ENCODE results near the gene CLCN5.
"Not testable (repeated sequence)": the region's sequence is repeated elsewhere in the genome, so short reads cannot be mapped to it uniquely, and the experiment has no call there.

The CLCN5 gene

DNA sequence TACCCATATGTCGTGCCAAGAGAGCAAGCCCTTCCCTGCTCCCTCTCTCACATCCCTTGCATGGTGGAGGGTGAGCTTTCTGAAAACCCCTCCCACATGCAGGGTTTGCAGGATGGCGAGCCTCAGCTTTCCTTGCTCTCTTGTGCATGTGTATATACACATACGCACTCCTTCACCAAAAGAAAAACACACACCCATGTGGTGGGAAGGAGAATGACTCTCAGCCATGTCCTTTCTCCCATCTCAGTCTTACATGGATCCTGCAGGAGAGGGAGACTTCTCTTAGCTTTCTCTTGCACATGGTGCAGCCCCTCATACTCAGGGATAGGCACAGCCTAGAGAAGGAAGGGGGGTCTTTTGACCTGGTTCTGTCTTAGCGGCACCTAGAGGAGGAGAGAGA is 81.1 kb downstream of the CLCN5 start:
- Histone ChIP-seq H3K9me3 (ENCODE audit: control insufficient read depth, low read length) (no peaks in the 10 kb centered on the region), H3K4me1 (ENCODE audit: control insufficient read depth, insufficient read depth, low read length) (no peaks in the 10 kb centered on the region), H3K9ac (ENCODE audit: low read length) (no peak overlapping the region), H3K4me3 (ENCODE audit: low read length) (no peak overlapping the region), H3K27me3 (ENCODE audit: control insufficient read depth, insufficient read depth, low read length) (no peaks in the 10 kb centered on the region), H3K36me3 (ENCODE audit: control insufficient read depth, insufficient read depth, low read length) (no peaks in the 10 kb centered on the region)

DNA sequence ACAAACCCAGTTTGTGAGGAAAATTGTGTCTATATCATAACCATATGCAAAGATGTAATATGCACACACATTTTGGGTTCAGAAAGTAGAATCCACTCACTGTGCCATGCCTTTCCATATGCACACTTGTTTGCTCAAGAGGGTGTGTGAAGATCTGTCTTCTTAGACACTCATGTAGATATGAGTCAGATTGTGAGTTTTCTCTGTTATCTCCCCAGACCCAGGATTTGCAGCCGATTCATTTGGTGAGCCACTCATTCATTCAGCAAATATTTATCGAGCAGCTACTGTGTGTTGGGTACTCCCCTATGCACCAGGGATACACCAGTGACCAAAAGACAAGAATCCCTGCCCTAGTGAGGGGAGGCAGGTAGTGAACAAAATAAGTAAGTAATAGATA is 81.5 kb downstream of the CLCN5 start:
- Histone ChIP-seq H3K4me3 (ENCODE audit: low read length) (no peak overlapping the region), H3K4me1 (ENCODE audit: control insufficient read depth, insufficient read depth, low read length) (no peaks in the 10 kb centered on the region), H3K9me3 (ENCODE audit: control insufficient read depth, low read length) (no peaks in the 10 kb centered on the region), H3K36me3 (ENCODE audit: control insufficient read depth, insufficient read depth, low read length) (no peaks in the 10 kb centered on the region), H3K27me3 (ENCODE audit: control insufficient read depth, insufficient read depth, low read length) (no peaks in the 10 kb centered on the region), H3K9ac (ENCODE audit: low read length) (no peak overlapping the region)

DNA sequence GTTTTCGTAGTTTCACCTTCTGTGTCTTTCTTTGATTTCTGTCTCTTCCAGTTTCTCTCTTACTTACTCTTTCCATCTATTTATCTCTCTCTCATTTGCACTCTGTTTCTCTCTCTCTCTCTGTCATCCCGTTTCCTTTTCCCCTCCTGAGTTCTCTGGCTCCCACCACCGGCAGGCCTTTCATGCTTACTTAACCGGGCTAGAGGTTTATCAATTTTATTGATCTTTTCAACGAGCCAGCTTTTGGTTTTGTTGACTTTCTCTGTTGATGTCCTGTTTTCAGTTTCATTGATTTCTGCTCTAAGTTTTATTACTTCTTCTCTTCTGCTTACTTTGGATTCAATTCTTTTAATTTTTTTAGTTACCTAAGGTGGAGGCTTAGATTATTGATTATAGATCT is 103.2 kb downstream of the CLCN5 start:
- not testable (repeated sequence) for H3K27me3 ChIP-seq (ENCODE audit: control insufficient read depth, insufficient read depth, low read length); H3K9ac ChIP-seq (ENCODE audit: low read length); H3K4me1 ChIP-seq (ENCODE audit: control insufficient read depth, insufficient read depth, low read length); H3K9me3 ChIP-seq (ENCODE audit: control insufficient read depth, low read length); H3K36me3 ChIP-seq (ENCODE audit: control insufficient read depth, insufficient read depth, low read length); H3K4me3 ChIP-seq (ENCODE audit: low read length)

DNA sequence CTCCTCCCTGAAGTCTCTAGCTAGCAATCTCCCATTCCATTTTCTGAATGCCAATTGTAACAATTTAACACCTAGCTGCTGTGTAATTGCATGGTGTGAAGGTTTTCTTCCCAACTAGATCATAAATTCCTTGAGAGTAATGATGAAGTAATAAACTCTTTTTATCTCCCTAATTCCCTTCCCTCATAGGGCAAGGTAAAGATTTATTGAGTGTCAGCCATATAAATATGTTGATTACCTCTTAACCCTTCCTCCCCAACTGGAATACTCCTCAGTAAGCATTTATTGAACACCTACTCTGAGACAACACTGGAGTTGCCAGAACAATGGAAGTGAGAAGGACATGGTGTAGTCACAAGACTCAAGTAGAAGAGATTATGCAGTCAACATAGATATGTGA is 112.7 kb downstream of the CLCN5 start:
- H3K4me3 ChIP-seq (ENCODE audit: low read length), result no peak overlapping the region
- no peaks in the 10 kb centered on the region for H3K9me3 ChIP-seq (ENCODE audit: control insufficient read depth, low read length)
- H3K9ac ChIP-seq (ENCODE audit: low read length), result no peak overlapping the region
- H3K36me3 ChIP-seq (ENCODE audit: control insufficient read depth, insufficient read depth, low read length), result no peaks in the 10 kb centered on the region
- no peaks in the 10 kb centered on the region for H3K4me1 ChIP-seq (ENCODE audit: control insufficient read depth, insufficient read depth, low read length)
- H3K27me3 ChIP-seq (ENCODE audit: control insufficient read depth, insufficient read depth, low read length), result no peaks in the 10 kb centered on the region

DNA sequence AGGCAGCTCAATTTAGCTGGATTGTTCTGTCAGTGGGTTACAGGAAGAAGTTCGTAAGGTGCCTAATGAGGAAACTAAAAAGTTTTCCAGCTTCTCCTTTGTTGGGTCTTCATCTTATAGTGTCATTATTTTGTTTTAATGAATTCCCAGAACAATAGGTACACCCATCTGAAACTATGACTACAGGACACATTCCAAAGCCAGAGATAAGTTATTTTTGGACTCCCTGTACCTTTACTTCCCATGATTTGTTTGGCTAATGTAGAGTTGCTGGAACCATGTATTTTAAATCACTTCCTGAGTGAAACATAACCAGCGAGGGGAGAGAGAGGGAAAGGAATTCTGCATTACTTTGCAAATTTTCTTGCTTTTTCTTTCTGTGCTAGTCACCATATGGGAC is 114.0 kb downstream of the CLCN5 start:
- Histone ChIP-seq H3K4me1 (ENCODE audit: control insufficient read depth, insufficient read depth, low read length) (no peaks in the 10 kb centered on the region), H3K4me3 (ENCODE audit: low read length) (no peak overlapping the region), H3K27me3 (ENCODE audit: control insufficient read depth, insufficient read depth, low read length) (no peaks in the 10 kb centered on the region), H3K36me3 (ENCODE audit: control insufficient read depth, insufficient read depth, low read length) (no peaks in the 10 kb centered on the region), H3K9me3 (ENCODE audit: control insufficient read depth, low read length) (no peaks in the 10 kb centered on the region), H3K9ac (ENCODE audit: low read length) (no peak overlapping the region)

DNA sequence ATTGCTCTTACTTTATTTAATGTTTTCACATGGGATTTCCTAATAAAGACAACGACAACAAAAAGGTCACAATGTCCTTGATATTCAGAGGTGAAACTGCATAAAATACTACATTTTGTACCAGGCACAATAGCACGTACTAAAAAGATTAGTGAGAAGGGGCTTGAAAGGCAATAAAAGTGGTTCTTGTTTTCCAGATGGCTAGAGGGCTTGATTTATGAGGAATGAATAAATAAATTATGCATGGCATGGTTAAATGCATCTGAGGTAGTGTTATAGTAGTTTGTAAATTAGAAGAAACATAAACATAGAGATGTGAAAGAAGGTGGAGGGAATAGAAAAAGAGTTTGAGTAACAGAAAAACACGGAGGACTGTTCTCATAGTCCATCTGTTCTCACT is 123.4 kb downstream of the CLCN5 start:
- no peaks in the 10 kb centered on the region for H3K4me1 ChIP-seq (ENCODE audit: control insufficient read depth, insufficient read depth, low read length)
- no peak overlapping the region for H3K4me3 ChIP-seq (ENCODE audit: low read length)
- no peaks in the 10 kb centered on the region for H3K9me3 ChIP-seq (ENCODE audit: control insufficient read depth, low read length)
- H3K27me3 ChIP-seq (ENCODE audit: control insufficient read depth, insufficient read depth, low read length), result no peaks in the 10 kb centered on the region
- no peak overlapping the region for H3K9ac ChIP-seq (ENCODE audit: low read length)
- H3K36me3 ChIP-seq (ENCODE audit: control insufficient read depth, insufficient read depth, low read length), result no peaks in the 10 kb centered on the region

DNA sequence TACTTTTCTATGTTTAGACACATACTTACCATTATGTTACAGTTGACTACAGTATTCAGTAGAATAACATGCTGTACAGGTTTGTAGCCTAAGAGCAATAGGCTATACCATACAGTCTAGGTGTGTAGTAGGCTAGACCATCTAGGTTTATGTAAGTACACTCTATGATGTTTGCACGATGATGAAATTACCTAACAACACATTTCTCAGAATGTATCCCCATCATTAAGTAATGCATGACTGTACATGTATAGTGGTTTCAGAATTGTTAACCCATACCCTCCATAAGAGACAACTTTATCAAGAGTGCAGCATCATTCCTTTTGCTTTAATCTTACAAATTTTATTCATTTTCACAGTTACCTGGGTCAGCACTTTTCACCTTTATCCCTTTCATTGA is 126.8 kb downstream of the CLCN5 start:
- Histone ChIP-seq H3K4me1 (ENCODE audit: control insufficient read depth, insufficient read depth, low read length) (no peaks in the 10 kb centered on the region), H3K27me3 (ENCODE audit: control insufficient read depth, insufficient read depth, low read length) (no peaks in the 10 kb centered on the region), H3K36me3 (ENCODE audit: control insufficient read depth, insufficient read depth, low read length) (no peaks in the 10 kb centered on the region), H3K9ac (ENCODE audit: low read length) (no peak overlapping the region), H3K9me3 (ENCODE audit: control insufficient read depth, low read length) (no peaks in the 10 kb centered on the region), H3K4me3 (ENCODE audit: low read length) (no peak overlapping the region)

DNA sequence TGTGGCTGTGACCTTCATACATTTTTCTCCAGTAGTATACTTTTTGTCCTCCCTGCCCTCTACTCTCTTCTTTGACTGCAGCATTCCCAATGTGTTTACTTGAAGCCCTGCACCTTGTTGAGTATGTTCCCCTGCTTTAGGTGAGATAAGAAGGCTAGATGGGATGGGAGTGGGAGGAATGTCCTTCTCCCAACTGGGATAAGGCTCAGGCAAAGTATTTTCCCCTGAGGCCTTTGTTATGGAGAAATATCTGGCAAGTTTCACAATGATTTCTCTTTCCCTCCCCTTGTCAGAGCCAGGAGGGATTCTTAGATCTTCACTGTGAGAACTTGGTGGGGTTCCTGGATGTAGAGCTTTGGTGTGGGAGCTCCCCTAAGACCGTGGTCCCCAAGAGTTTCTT is 131.8 kb downstream of the CLCN5 start:
- Histone ChIP-seq H3K9ac (ENCODE audit: low read length) (no peak overlapping the region), H3K4me1 (ENCODE audit: control insufficient read depth, insufficient read depth, low read length) (no peaks in the 10 kb centered on the region), H3K9me3 (ENCODE audit: control insufficient read depth, low read length) (no peaks in the 10 kb centered on the region), H3K4me3 (ENCODE audit: low read length) (no peak overlapping the region), H3K27me3 (ENCODE audit: control insufficient read depth, insufficient read depth, low read length) (no peaks in the 10 kb centered on the region), H3K36me3 (ENCODE audit: control insufficient read depth, insufficient read depth, low read length) (no peaks in the 10 kb centered on the region)

DNA sequence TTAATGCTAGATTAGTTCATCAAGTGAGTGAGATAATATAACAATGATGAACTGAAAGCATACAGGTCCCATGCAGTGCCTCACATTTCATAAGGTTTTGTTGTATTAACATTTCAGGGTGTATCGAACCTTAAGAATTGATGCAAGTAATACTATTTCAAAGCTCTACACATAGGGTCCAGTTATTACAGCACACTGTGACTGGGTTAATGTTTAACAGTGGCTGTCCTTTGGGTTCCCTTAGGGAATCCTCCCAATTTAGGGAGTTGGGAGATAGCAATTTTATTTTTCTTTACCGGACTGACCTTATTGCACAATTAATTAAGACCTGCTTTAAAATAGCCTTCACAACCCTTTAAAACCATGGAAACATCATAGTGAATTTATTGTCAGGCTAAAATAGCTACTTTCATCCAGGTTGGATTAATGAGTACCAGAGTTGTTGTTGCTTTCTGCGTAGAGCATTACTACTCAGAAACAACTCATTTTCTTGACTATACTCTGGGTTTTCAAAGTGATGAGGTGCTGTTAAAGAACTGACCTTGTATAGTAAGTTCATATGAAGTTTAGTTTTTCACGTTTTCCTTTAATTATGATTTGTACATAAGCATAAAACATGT is 144.0 kb downstream of the CLCN5 start:
- H3K27me3 ChIP-seq (ENCODE audit: control insufficient read depth, insufficient read depth, low read length), result no peaks in the 10 kb centered on the region
- H3K36me3 ChIP-seq (ENCODE audit: control insufficient read depth, insufficient read depth, low read length), result no peaks in the 10 kb centered on the region
- H3K9ac ChIP-seq (ENCODE audit: low read length), result no peak overlapping the region
- no peaks in the 10 kb centered on the region for H3K9me3 ChIP-seq (ENCODE audit: control insufficient read depth, low read length)
- H3K4me3 ChIP-seq (ENCODE audit: low read length), result no peak overlapping the region
- peaks cover 5% of the 10 kb centered on the region for H3K4me1 ChIP-seq (ENCODE audit: control insufficient read depth, insufficient read depth, low read length)

DNA sequence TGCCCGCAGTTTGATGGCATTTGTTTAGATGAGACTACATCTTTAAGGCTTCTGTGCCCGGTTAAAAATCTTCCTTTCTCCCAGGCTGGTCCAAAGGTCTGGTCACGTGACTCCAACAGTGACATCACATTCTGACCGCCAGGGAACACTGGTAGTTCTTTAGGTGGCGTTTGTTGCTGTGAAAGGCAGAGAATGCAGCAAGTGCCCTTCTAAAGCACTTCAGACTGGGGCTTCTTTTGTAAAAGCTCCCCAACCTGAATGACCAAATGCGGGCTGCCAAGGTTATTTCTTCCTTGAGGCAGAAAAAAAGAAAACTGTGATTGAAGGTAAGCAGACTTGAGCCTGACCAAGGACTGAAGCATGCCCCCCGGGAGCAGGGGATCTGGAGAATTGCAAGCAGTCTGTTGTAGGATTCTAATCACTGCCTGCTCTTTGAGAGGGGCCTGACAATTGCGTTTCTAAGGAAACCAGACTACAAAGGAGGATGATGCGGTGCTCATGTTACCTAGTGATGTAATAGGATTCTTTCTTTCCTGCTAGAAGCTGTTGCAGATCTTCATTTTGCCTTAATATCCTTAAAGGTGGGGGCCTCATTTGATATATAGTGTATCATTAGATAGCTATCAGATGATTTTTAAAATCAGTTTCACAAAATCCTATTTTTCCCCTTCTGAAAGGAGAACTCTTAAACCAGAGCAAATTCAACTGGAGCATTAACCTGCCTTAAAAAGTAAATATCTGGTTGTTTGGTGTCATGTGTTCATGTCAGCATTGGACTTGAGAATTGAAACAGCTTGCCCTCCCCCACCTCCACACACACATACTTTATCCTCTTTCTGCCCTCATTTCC is 145.3 kb downstream of the CLCN5 start:
- no peak overlapping the region for H3K9ac ChIP-seq (ENCODE audit: low read length)
- no peak overlapping the region for H3K4me3 ChIP-seq (ENCODE audit: low read length)
- peaks cover 5% of the 10 kb centered on the region for H3K4me1 ChIP-seq (ENCODE audit: control insufficient read depth, insufficient read depth, low read length)

DNA sequence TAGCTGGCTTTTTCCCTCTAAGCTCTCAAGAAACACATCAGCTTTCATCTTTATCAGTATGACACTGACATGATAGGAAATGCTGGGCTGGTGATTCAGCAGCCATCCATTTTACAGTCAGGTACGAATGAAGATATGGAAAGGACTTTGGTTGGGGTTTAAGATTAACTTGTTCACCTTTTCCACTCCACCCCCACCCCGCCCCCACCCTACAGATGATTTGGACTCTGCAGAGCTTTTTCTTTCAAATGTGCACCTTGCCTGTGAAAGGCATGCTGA is 145.8 kb downstream of the CLCN5 start:
- no peak overlapping the region for H3K4me3 ChIP-seq (ENCODE audit: low read length)
- H3K27me3 ChIP-seq (ENCODE audit: control insufficient read depth, insufficient read depth, low read length), result no peaks in the 10 kb centered on the region
- H3K4me1 ChIP-seq (ENCODE audit: control insufficient read depth, insufficient read depth, low read length), result peaks cover 5% of the 10 kb centered on the region
- no peaks in the 10 kb centered on the region for H3K36me3 ChIP-seq (ENCODE audit: control insufficient read depth, insufficient read depth, low read length)
- no peaks in the 10 kb centered on the region for H3K9me3 ChIP-seq (ENCODE audit: control insufficient read depth, low read length)
- H3K9ac ChIP-seq (ENCODE audit: low read length), result no peak overlapping the region

More for the DNA sequence above, 145.3 kb downstream of the CLCN5 start:
- Histone ChIP-seq H3K27me3 (ENCODE audit: control insufficient read depth, insufficient read depth, low read length) (no peaks in the 10 kb centered on the region), H3K36me3 (ENCODE audit: control insufficient read depth, insufficient read depth, low read length) (no peaks in the 10 kb centered on the region), H3K9me3 (ENCODE audit: control insufficient read depth, low read length) (no peaks in the 10 kb centered on the region)

DNA sequence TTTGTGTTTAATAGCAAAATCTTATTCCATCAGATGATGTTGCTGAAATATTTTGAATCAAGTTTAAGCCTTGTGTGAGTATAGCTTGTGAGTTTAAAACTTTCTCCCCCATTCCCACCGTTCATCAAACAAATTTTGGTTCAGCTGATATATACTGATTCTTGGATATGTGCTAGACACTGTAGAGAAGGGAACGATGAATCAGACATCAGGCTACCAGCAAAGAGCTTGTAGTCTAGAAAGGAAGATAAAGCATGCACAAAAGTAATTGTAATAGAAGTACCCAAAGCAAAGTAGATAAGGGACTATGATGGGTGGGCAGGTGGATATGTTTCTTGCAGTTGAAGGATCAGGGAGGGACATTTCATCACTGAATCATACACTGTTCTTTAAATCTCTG is 146.5 kb downstream of the CLCN5 start:
- Histone ChIP-seq H3K4me3 (ENCODE audit: low read length) (no peak overlapping the region), H3K36me3 (ENCODE audit: control insufficient read depth, insufficient read depth, low read length) (no peaks in the 10 kb centered on the region), H3K4me1 (ENCODE audit: control insufficient read depth, insufficient read depth, low read length) (peaks cover 5% of the 10 kb centered on the region), H3K27me3 (ENCODE audit: control insufficient read depth, insufficient read depth, low read length) (no peaks in the 10 kb centered on the region), H3K9me3 (ENCODE audit: control insufficient read depth, low read length) (no peaks in the 10 kb centered on the region), H3K9ac (ENCODE audit: low read length) (no peak overlapping the region)
